Neural progenitor cell (in vitro differentiated cells): Measurements from ENCODE around the gene KAZN. TPM values are rescaled to one million over a fixed set of nuclear protein-coding genes. Genes with fewer than 3 reads are reported as not detected.
A peak's percentile ranks its signal among the peaks of the same experiment; 100 is the strongest.

Experiments used
- DNase-seq: peaks from one replicate; pipeline ENCODE4 v3.0.0-alpha.2; 2016; ENCODE audit warnings: low spot score
- H2AFZ ChIP-seq: fragments of 200-600 bp; sonication (generic); replicated peaks from 2 replicates; pipeline ENCODE4 v1.6.1; 2016; ENCODE audit warnings: antibody characterized with exemption
- H3F3A ChIP-seq: fragments of 200-600 bp; sonication (generic); 2 replicates; pipeline ENCODE4 v1.6.1; 2016; ENCODE audit warnings: antibody characterized with exemption, low read depth
- H3K27ac ChIP-seq: fragments of 200-600 bp; sonication (generic); 2 replicates; pipeline ENCODE4 v1.5.1; 2016; ENCODE audit warnings: mild to moderate bottlenecking
- H3K27me3 ChIP-seq: fragments of 200-600 bp; sonication (generic); 2 replicates; pipeline ENCODE4 v1.6.1; 2016; ENCODE audit warnings: mild to moderate bottlenecking, moderate library complexity
- H3K36me3 ChIP-seq: fragments of 200-600 bp; sonication (generic); 2 replicates; pipeline ENCODE4 v1.5.1; 2016
- H3K4me1 ChIP-seq: fragments of 200-600 bp; sonication (generic); 2 replicates; pipeline ENCODE4 v1.6.1; 2016; ENCODE audit warnings: mixed run types
- H3K4me2 ChIP-seq: fragments of 200-600 bp; sonication (generic); 2 replicates; pipeline ENCODE4 v1.6.1; 2016
- H3K4me3 ChIP-seq: fragments of 200-600 bp; sonication (generic); 2 replicates; pipeline ENCODE4 v1.5.1; 2016
- H3K79me2 ChIP-seq: fragments of 200-600 bp; sonication (generic); 2 replicates; pipeline ENCODE4 v1.6.1; 2016; ENCODE audit warnings: low read depth
- H3K9ac ChIP-seq: fragments of 200-600 bp; sonication (generic); 2 replicates; pipeline ENCODE4 v1.6.1; 2016
- H3K9me3 ChIP-seq: fragments of 200-600 bp; sonication (generic); 2 replicates; pipeline ENCODE4 v1.5.1; 2016; ENCODE audit warnings: low read depth
- H4K20me1 ChIP-seq: fragments of 200-600 bp; sonication (generic); 2 replicates; pipeline ENCODE4 v1.6.1; 2016; ENCODE audit warnings: low read depth
- H3K27ac Mint-ChIP-seq: 3 replicates; pipeline ENCODE4 v1.8.0; 2021; ENCODE audit warnings: mixed read lengths
- H3K27me3 Mint-ChIP-seq: 2 replicates; pipeline ENCODE4 v1.8.0; 2022; ENCODE audit warnings: low read depth, mild to moderate bottlenecking, inconsistent platforms, moderate library complexity, mixed read lengths; ENCODE audit not compliant: insufficient read depth
- H3K36me3 Mint-ChIP-seq: 3 replicates; pipeline ENCODE4 v1.8.0; 2021; ENCODE audit warnings: mixed read lengths
- H3K4me1 Mint-ChIP-seq: 3 replicates; pipeline ENCODE4 v1.8.0; 2021; ENCODE audit warnings: mixed read lengths
- H3K4me3 Mint-ChIP-seq: 3 replicates; pipeline ENCODE4 v1.8.0; 2021; ENCODE audit warnings: mild to moderate bottlenecking, moderate library complexity, mixed read lengths
- H3K9me3 Mint-ChIP-seq: 3 replicates; pipeline ENCODE4 v1.8.0; 2020; ENCODE audit warnings: mixed read lengths
- CTCF ChIP-seq: fragments of 200-600 bp; sonication (generic); IDR thresholded peaks from 2 replicates; pipeline ENCODE4 v1.5.1; 2017; ENCODE audit warnings: antibody characterized with exemption, mild to moderate bottlenecking
- EZH2 ChIP-seq: fragments of 200-600 bp; sonication (generic); IDR thresholded peaks from 2 replicates; pipeline ENCODE4 v1.6.1; 2017; ENCODE audit warnings: antibody characterized with exemption, mild to moderate bottlenecking, moderate library complexity
- EZH2phosphoT487 ChIP-seq: fragments of 200-600 bp; sonication (generic); IDR thresholded peaks from 2 replicates; pipeline ENCODE4 v1.6.1; 2017; ENCODE audit warnings: antibody characterized with exemption
- total RNA-seq: library from RNA; depleted of rRNA; stranded (reverse); fragments of >200 nt; gene quantifications from 2 replicates; pipeline ENCODE4 v1.2.3, GENCODE V29; 2015; ENCODE audit warnings: low replicate concordance

Gene KAZN
- total RNA-seq, 1 donor from 2014 or later: 6.1 TPM

GRCh38 chr1:14625996-14626395, 27.5 kb downstream of the KAZN start:
- peak overlapping the region; percentile 30 for H3K4me3 ChIP-seq
- peak overlapping the region; percentile 85 for H3K27ac ChIP-seq
- Mint-ChIP-seq H3K36me3 (peaks cover 4% of the 10 kb centered on the region), H3K9me3 (peaks cover 3% of the 10 kb centered on the region), H3K4me1 (peaks cover 44% of the 10 kb centered on the region), H3K4me3 (peak overlapping the region; percentile 71), H3K27ac (peak overlapping the region; percentile 87), H3K27me3 (peaks cover 2% of the 10 kb centered on the region)
- no peak overlapping the region for H2AFZ ChIP-seq
- H3F3A ChIP-seq: peaks cover 39% of the 10 kb centered on the region
- H4K20me1 ChIP-seq: no peaks in the 10 kb centered on the region
- H3K4me2 ChIP-seq: peak overlapping the region; percentile 76
- peaks cover 36% of the 10 kb centered on the region for H3K79me2 ChIP-seq
- DNase-seq: peak; percentile 32
- no peaks in the 10 kb centered on the region for H3K36me3 ChIP-seq
- H3K9me3 ChIP-seq: no peaks in the 10 kb centered on the region
- TF ChIP-seq EZH2 (no peak), CTCF (no peak), EZH2phosphoT487 (no peak)
- H3K4me1 ChIP-seq: peaks cover 40% of the 10 kb centered on the region
- H3K9ac ChIP-seq: no peak overlapping the region
- no peaks in the 10 kb centered on the region for H3K27me3 ChIP-seq

- Histone ChIP-seq H3K9ac (no peak overlapping the region), H3K79me2 (peaks cover 28% of the 10 kb centered on the region), H3K4me1 (peaks cover 40% of the 10 kb centered on the region), H3K4me3 (no peak overlapping the region), H3K27me3 (no peaks in the 10 kb centered on the region), H3K27ac (peak overlapping the region; percentile 85), H2AFZ (no peak overlapping the region), H3K9me3 (no peaks in the 10 kb centered on the region), H4K20me1 (no peaks in the 10 kb centered on the region), H3K4me2 (peak overlapping the region; percentile 76), H3K36me3 (no peaks in the 10 kb centered on the region), H3F3A (peaks cover 39% of the 10 kb centered on the region)
- peaks cover 3% of the 10 kb centered on the region for H3K36me3 Mint-ChIP-seq
- H3K4me1 Mint-ChIP-seq: peaks cover 52% of the 10 kb centered on the region
- peak overlapping the region; percentile 85 for H3K27ac Mint-ChIP-seq
- peak; percentile 72 for DNase-seq
- TF ChIP-seq EZH2phosphoT487 (no peak), CTCF (peak; percentile 9)
- H3K4me3 Mint-ChIP-seq: peak overlapping the region; percentile 36
- no peaks in the 10 kb centered on the region for H3K9me3 Mint-ChIP-seq
- H3K27me3 Mint-ChIP-seq: peaks cover 2% of the 10 kb centered on the region
These were observed 28.6 kb downstream of the KAZN start for GRCh38 chr1:14626869-14627607.

GRCh38 chr1:14627608-14628489, 29.4 kb downstream of the KAZN start:
- Histone ChIP-seq H3K27me3 (no peaks in the 10 kb centered on the region), H3K4me2 (no peak overlapping the region), H3K36me3 (no peaks in the 10 kb centered on the region), H3F3A (peaks cover 39% of the 10 kb centered on the region), H3K27ac (peak overlapping the region; percentile 85), H3K9ac (no peak overlapping the region), H3K79me2 (peaks cover 25% of the 10 kb centered on the region), H2AFZ (no peak overlapping the region), H3K4me3 (no peak overlapping the region), H3K9me3 (no peaks in the 10 kb centered on the region), H4K20me1 (no peaks in the 10 kb centered on the region), H3K4me1 (peaks cover 40% of the 10 kb centered on the region)
- H3K9me3 Mint-ChIP-seq: no peaks in the 10 kb centered on the region
- DNase-seq: no peak
- peaks cover 54% of the 10 kb centered on the region for H3K4me1 Mint-ChIP-seq
- peak overlapping the region; percentile 36 for H3K4me3 Mint-ChIP-seq
- peaks cover 2% of the 10 kb centered on the region for H3K27me3 Mint-ChIP-seq
- TF ChIP-seq CTCF: no peak
- no peak for TF ChIP-seq EZH2phosphoT487
- TF ChIP-seq EZH2: no peak
- peak overlapping the region; percentile 85 for H3K27ac Mint-ChIP-seq
- H3K36me3 Mint-ChIP-seq: peaks cover 3% of the 10 kb centered on the region
